ENCODE results near the gene ANKRD13A.
"Not testable (repeated sequence)": the region's sequence is repeated elsewhere in the genome, so short reads cannot be mapped to it uniquely, and the experiment has no call there.

Gene ANKRD13A

GRCh38 chr12:110088216-110088615 is 89.0 kb downstream of the ANKRD13A start:
- not testable (repeated sequence) for DNase-seq

- DNase-seq, result no peak
These were observed 89.7 kb downstream of the ANKRD13A start for GRCh38 chr12:110088936-110089335.
